ENCODE measurements around the gene SCAF11.

DNA sequence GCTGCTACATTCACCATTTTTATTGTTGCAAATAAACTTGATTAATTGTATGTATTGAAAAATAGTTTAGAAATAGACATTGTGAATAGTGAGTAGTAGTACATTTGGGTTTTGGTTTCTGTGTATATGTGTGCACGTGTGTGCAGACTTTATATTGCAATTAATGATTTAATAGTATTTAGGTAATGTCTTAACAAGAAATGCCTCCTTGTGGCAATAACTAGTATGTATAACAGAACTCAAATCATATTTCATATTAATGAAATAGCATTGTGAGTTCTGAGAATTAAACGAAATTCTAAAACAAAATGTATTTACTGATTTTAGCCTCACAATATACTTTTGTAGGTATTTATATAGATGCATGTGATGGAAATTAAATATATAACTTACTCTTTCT, 100.1 kb downstream of the SCAF11 start:
- TF ChIP-seq, protein P1, sequence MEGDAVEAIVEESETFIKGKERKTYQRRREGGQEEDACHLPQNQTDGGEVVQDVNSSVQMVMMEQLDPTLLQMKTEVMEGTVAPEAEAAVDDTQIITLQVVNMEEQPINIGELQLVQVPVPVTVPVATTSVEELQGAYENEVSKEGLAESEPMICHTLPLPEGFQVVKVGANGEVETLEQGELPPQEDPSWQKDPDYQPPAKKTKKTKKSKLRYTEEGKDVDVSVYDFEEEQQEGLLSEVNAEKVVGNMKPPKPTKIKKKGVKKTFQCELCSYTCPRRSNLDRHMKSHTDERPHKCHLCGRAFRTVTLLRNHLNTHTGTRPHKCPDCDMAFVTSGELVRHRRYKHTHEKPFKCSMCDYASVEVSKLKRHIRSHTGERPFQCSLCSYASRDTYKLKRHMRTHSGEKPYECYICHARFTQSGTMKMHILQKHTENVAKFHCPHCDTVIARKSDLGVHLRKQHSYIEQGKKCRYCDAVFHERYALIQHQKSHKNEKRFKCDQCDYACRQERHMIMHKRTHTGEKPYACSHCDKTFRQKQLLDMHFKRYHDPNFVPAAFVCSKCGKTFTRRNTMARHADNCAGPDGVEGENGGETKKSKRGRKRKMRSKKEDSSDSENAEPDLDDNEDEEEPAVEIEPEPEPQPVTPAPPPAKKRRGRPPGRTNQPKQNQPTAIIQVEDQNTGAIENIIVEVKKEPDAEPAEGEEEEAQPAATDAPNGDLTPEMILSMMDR (conservative IDR thresholded peaks at IDR 0.05; ENCODE audit: low read depth, low read length), result peak; percentile 43; the same call in 1 of the 2 replicates
- no peak for TF ChIP-seq EZH2phosphoT487 (IDR thresholded peaks at IDR 0.05; ENCODE audit: borderline replicate concordance, low read length)
